Pulmonary artery endothelial cell (primary cell): ENCODE results near the gene TTC9C. TPM values are rescaled to one million over a fixed set of nuclear protein-coding genes. Genes with fewer than 3 reads are reported as not detected.

Source experiments
- total RNA-seq: library from RNA; depleted of rRNA; stranded (reverse); fragments of >200 nt; gene quantifications from 2 replicates; pipeline ENCODE4 v1.2.3, GENCODE V29; 2014

TTC9C gene
- total RNA-seq, 1 donor from 2014 or later = 32.8 TPM

Other genes with a start within 250 kb of the TTC9C start
- 479 and 591 TPM in 2 replicates for gene AHNAK, start 181.7 kb upstream of the TTC9C start, total RNA-seq
- 1,341 and 1,809 TPM in 2 replicates for gene EEF1G, start 154.6 kb upstream of the TTC9C start, total RNA-seq
- gene TUT1, start 137.0 kb upstream of the TTC9C start, total RNA-seq = 7.7 and 9.6 TPM in 2 replicates
- gene MTA2, start 126.6 kb upstream of the TTC9C start, total RNA-seq = 262 and 269 TPM in 2 replicates
- 32.1 and 34.8 TPM in 2 replicates for gene EML3, start 115.7 kb upstream of the TTC9C start, total RNA-seq
- gene ROM1, start 115.2 kb upstream of the TTC9C start, total RNA-seq = 6.1 and 11.1 TPM in 2 replicates
- 17.0 and 19.3 TPM in 2 replicates for gene B3GAT3, start 106.5 kb upstream of the TTC9C start, total RNA-seq
- gene GANAB, start 81.9 kb upstream of the TTC9C start, total RNA-seq = 272 and 287 TPM in 2 replicates
- gene INTS5, start 75.2 kb upstream of the TTC9C start, total RNA-seq = 25.5 and 26.2 TPM in 2 replicates
- 40.5 and 49.2 TPM in 2 replicates for gene C11orf98, start 63.3 kb upstream of the TTC9C start, total RNA-seq
- 7.5 TPM in 2 replicates for gene CSKMT, start 63.2 kb upstream of the TTC9C start, total RNA-seq
- 10.0 and 13.0 TPM in 2 replicates for gene UQCC3, start 56.8 kb upstream of the TTC9C start, total RNA-seq
- 2.3 and 3.3 TPM in 2 replicates for gene LBHD1, start 56.2 kb upstream of the TTC9C start, total RNA-seq
- 153 and 182 TPM in 2 replicates for gene UBXN1, start 49.4 kb upstream of the TTC9C start, total RNA-seq
- gene LRRN4CL, start 39.0 kb upstream of the TTC9C start, total RNA-seq = under 0.01 and 0.04 TPM in 2 replicates
- 18.8 and 20.9 TPM in 2 replicates for gene BSCL2, start 21.1 kb upstream of the TTC9C start, total RNA-seq
- gene GNG3, start 20.8 kb upstream of the TTC9C start, total RNA-seq = not detected in 2 replicates
- gene HNRNPUL2, start 1.0 kb upstream of the TTC9C start, total RNA-seq = 11.6 and 14.2 TPM in 2 replicates
- gene ZBTB3, start 25.7 kb downstream of the TTC9C start, total RNA-seq = 8.7 and 12.1 TPM in 2 replicates
- 58.6 and 85.9 TPM in 2 replicates for gene POLR2G, start 33.1 kb downstream of the TTC9C start, total RNA-seq
- 20.3 and 29.1 TPM in 2 replicates for gene TAF6L, start 42.9 kb downstream of the TTC9C start, total RNA-seq
- gene TMEM179B, start 58.9 kb downstream of the TTC9C start, total RNA-seq = 25.2 and 30.3 TPM in 2 replicates
- gene TMEM223, start 63.5 kb downstream of the TTC9C start, total RNA-seq = 12.5 and 14.1 TPM in 2 replicates
- gene NXF1, start 77.0 kb downstream of the TTC9C start, total RNA-seq = 14.8 and 38.9 TPM in 2 replicates
- gene STX5, start 103.6 kb downstream of the TTC9C start, total RNA-seq = 35.9 and 39.6 TPM in 2 replicates
- gene TEX54, start 104.4 kb downstream of the TTC9C start, total RNA-seq = 0.26 TPM in 1 of 2 replicates, not detected in the other
- gene WDR74, start 111.1 kb downstream of the TTC9C start, total RNA-seq = 71.1 and 71.2 TPM in 2 replicates
- 140 and 175 TPM in 2 replicates for gene SLC3A2, start 152.4 kb downstream of the TTC9C start, total RNA-seq
- not detected in 2 replicates for gene CHRM1, start 192.9 kb downstream of the TTC9C start, total RNA-seq